Stimulated activated CD4-positive, alpha-beta T cell treated with anti-CD3 and anti-CD28 coated beads, TNF-alpha, amount 100 ng/mL, for 24 hours (primary cell): ENCODE measurements around the gene TMEM130.
"Not testable (repeated sequence)": the region's sequence is repeated elsewhere in the genome, so short reads cannot be mapped to it uniquely, and the experiment has no call there.

Experiments used
- DNase-seq, 3 experiments: peaks; one replicate each; pipeline ENCODE4 v3.0.0-alpha.2; 2020; ENCODE audit warnings: low read depth in 3 of 3

TMEM130 gene

GRCh38 chr7:98842552-98842951 is 27.3 kb downstream of the TMEM130 start:
- DNase-seq: not testable (repeated sequence)

GRCh38 chr7:98841179-98841997 is 28.4 kb downstream of the TMEM130 start:
- peak; percentile 47 to 66 (median 53) for DNase-seq

- DNase-seq: no peak
Measured at GRCh38 chr7:98840722-98841121, 29.1 kb downstream of the TMEM130 start.

- no peak for DNase-seq
Measured at GRCh38 chr7:98840096-98840495, 29.7 kb downstream of the TMEM130 start.

- DNase-seq: no peak
Measured at GRCh38 chr7:98837630-98837972, 32.2 kb downstream of the TMEM130 start.

GRCh38 chr7:98836811-98837629 is 32.8 kb downstream of the TMEM130 start:
- DNase-seq: peak in 1 of 3 experiments; percentile 28

GRCh38 chr7:98834949-98835348 is 34.9 kb downstream of the TMEM130 start:
- DNase-seq: no peak

- no peak for DNase-seq
Measured at GRCh38 chr7:98833022-98833421, 36.8 kb downstream of the TMEM130 start.

- peak in 1 of 3 experiments; percentile 38 for DNase-seq
Measured at GRCh38 chr7:98831641-98832221, 38.1 kb downstream of the TMEM130 start.

- DNase-seq: no peak
Measured at GRCh38 chr7:98830972-98831548, 38.8 kb downstream of the TMEM130 start.

GRCh38 chr7:98828368-98828767 is 41.4 kb downstream of the TMEM130 start:
- no peak for DNase-seq

GRCh38 chr7:98827258-98827657 is 42.6 kb downstream of the TMEM130 start:
- DNase-seq: no peak

GRCh38 chr7:98826811-98827231 is 43.0 kb downstream of the TMEM130 start:
- no peak for DNase-seq

- no peak for DNase-seq
Measured at GRCh38 chr7:98826387-98826786, 43.4 kb downstream of the TMEM130 start.

- DNase-seq: no peak
Measured at GRCh38 chr7:98823226-98823625, 46.6 kb downstream of the TMEM130 start.

GRCh38 chr7:98821348-98821747 is 48.5 kb downstream of the TMEM130 start:
- no peak for DNase-seq

- no peak for DNase-seq
Measured at GRCh38 chr7:98816967-98817710, 52.7 kb downstream of the TMEM130 start.

GRCh38 chr7:98816241-98816640 is 53.6 kb downstream of the TMEM130 start:
- no peak for DNase-seq

GRCh38 chr7:98815313-98815712 is 54.5 kb downstream of the TMEM130 start:
- no peak for DNase-seq

- no peak for DNase-seq
Measured at GRCh38 chr7:98811299-98811698, 58.5 kb downstream of the TMEM130 start.

GRCh38 chr7:98810153-98810802 is 59.5 kb downstream of the TMEM130 start:
- no peak for DNase-seq
